ENCODE measurements around the gene ABLIM2.
"Not testable (repeated sequence)": the region's sequence is repeated elsewhere in the genome, so short reads cannot be mapped to it uniquely, and the experiment has no call there.

ABLIM2 gene

GRCh38 chr4:8151165-8151650 is 7.4 kb downstream of the ABLIM2 start:
- no peak overlapping the region for H3K4me3 Mint-ChIP-seq

GRCh38 chr4:8150152-8151090 is 8.2 kb downstream of the ABLIM2 start:
- Mint-ChIP-seq H3K27me3 (ENCODE audit: low read depth) (peaks cover 7% of the 10 kb centered on the region), H3K27ac (no peak overlapping the region), H3K9me3 (no peaks in the 10 kb centered on the region), H3K4me3 (no peak overlapping the region), H3K36me3 (ENCODE audit: low read depth) (no peaks in the 10 kb centered on the region), H3K4me1 (ENCODE audit: low read depth) (no peaks in the 10 kb centered on the region)
- DNase-seq (ENCODE audit: low spot score), result no peak

More at GRCh38 chr4:8151165-8151650, 7.4 kb downstream of the ABLIM2 start:
- Mint-ChIP-seq H3K27ac (no peak overlapping the region), H3K9me3 (no peaks in the 10 kb centered on the region), H3K36me3 (ENCODE audit: low read depth) (no peaks in the 10 kb centered on the region), H3K27me3 (ENCODE audit: low read depth) (peaks cover 8% of the 10 kb centered on the region), H3K4me1 (ENCODE audit: low read depth) (no peaks in the 10 kb centered on the region)
- DNase-seq (ENCODE audit: low spot score), result no peak

- Mint-ChIP-seq H3K9me3 (no peaks in the 10 kb centered on the region), H3K4me1 (ENCODE audit: low read depth) (no peaks in the 10 kb centered on the region), H3K36me3 (ENCODE audit: low read depth) (no peaks in the 10 kb centered on the region), H3K27ac (no peak overlapping the region), H3K4me3 (no peak overlapping the region), H3K27me3 (ENCODE audit: low read depth) (peaks cover 5% of the 10 kb centered on the region)
- DNase-seq (ENCODE audit: low spot score), result no peak
These were observed 8.9 kb downstream of the ABLIM2 start for GRCh38 chr4:8149664-8150063.

GRCh38 chr4:8148785-8149435 is 9.7 kb downstream of the ABLIM2 start:
- DNase-seq (ENCODE audit: low spot score), result no peak
- Mint-ChIP-seq H3K4me1 (ENCODE audit: low read depth) (no peaks in the 10 kb centered on the region), H3K4me3 (no peak overlapping the region), H3K27me3 (ENCODE audit: low read depth) (peaks cover 5% of the 10 kb centered on the region), H3K36me3 (ENCODE audit: low read depth) (no peaks in the 10 kb centered on the region), H3K9me3 (no peaks in the 10 kb centered on the region), H3K27ac (no peak overlapping the region)

- Mint-ChIP-seq H3K27me3 (ENCODE audit: low read depth) (peaks cover 5% of the 10 kb centered on the region), H3K27ac (no peak overlapping the region), H3K36me3 (ENCODE audit: low read depth) (no peaks in the 10 kb centered on the region), H3K9me3 (no peaks in the 10 kb centered on the region), H3K4me3 (no peak overlapping the region), H3K4me1 (ENCODE audit: low read depth) (no peaks in the 10 kb centered on the region)
- DNase-seq (ENCODE audit: low spot score), result no peak
These were observed 10.5 kb downstream of the ABLIM2 start for GRCh38 chr4:8148159-8148558.

GRCh38 chr4:8147231-8147970 is 11.2 kb downstream of the ABLIM2 start:
- Mint-ChIP-seq H3K27me3 (ENCODE audit: low read depth) (peaks cover 5% of the 10 kb centered on the region), H3K4me1 (ENCODE audit: low read depth) (no peaks in the 10 kb centered on the region), H3K4me3 (no peak overlapping the region), H3K27ac (no peak overlapping the region), H3K9me3 (no peaks in the 10 kb centered on the region), H3K36me3 (ENCODE audit: low read depth) (no peaks in the 10 kb centered on the region)
- DNase-seq (ENCODE audit: low spot score), result no peak

GRCh38 chr4:8146157-8146556 is 12.5 kb downstream of the ABLIM2 start:
- Mint-ChIP-seq H3K27ac (no peak overlapping the region), H3K9me3 (no peaks in the 10 kb centered on the region), H3K4me3 (no peak overlapping the region), H3K36me3 (ENCODE audit: low read depth) (no peaks in the 10 kb centered on the region), H3K4me1 (ENCODE audit: low read depth) (no peaks in the 10 kb centered on the region), H3K27me3 (ENCODE audit: low read depth) (peaks cover 5% of the 10 kb centered on the region)
- no peak for DNase-seq (ENCODE audit: low spot score)

GRCh38 chr4:8144359-8144758 is 14.3 kb downstream of the ABLIM2 start:
- Mint-ChIP-seq H3K36me3 (ENCODE audit: low read depth) (no peaks in the 10 kb centered on the region), H3K4me1 (ENCODE audit: low read depth) (no peaks in the 10 kb centered on the region), H3K9me3 (peaks cover 3% of the 10 kb centered on the region), H3K27me3 (ENCODE audit: low read depth) (peaks cover 5% of the 10 kb centered on the region), H3K4me3 (no peak overlapping the region), H3K27ac (no peak overlapping the region)
- DNase-seq (ENCODE audit: low spot score), result no peak

- Mint-ChIP-seq H3K4me3 (no peak overlapping the region), H3K27ac (no peak overlapping the region), H3K27me3 (ENCODE audit: low read depth) (peaks cover 5% of the 10 kb centered on the region), H3K9me3 (peaks cover 3% of the 10 kb centered on the region), H3K36me3 (ENCODE audit: low read depth) (no peaks in the 10 kb centered on the region), H3K4me1 (ENCODE audit: low read depth) (no peaks in the 10 kb centered on the region)
- no peak for DNase-seq (ENCODE audit: low spot score)
These were observed 15.0 kb downstream of the ABLIM2 start for GRCh38 chr4:8143392-8144140.

- peaks cover 3% of the 10 kb centered on the region for H3K9me3 Mint-ChIP-seq
- H3K36me3 Mint-ChIP-seq (ENCODE audit: low read depth), result no peaks in the 10 kb centered on the region
- no peak overlapping the region for H3K4me3 Mint-ChIP-seq
- H3K4me1 Mint-ChIP-seq (ENCODE audit: low read depth), result no peaks in the 10 kb centered on the region
- H3K27ac Mint-ChIP-seq, result no peak overlapping the region
- DNase-seq (ENCODE audit: low spot score), result no peak
- peaks cover 5% of the 10 kb centered on the region for H3K27me3 Mint-ChIP-seq (ENCODE audit: low read depth)
These were observed 16.1 kb downstream of the ABLIM2 start for GRCh38 chr4:8142556-8142955.

GRCh38 chr4:8141935-8142334 is 16.7 kb downstream of the ABLIM2 start:
- Mint-ChIP-seq H3K4me3 (no peak overlapping the region), H3K27ac (no peak overlapping the region), H3K4me1 (ENCODE audit: low read depth) (no peaks in the 10 kb centered on the region), H3K36me3 (ENCODE audit: low read depth) (no peaks in the 10 kb centered on the region), H3K27me3 (ENCODE audit: low read depth) (peaks cover under 1% of the 10 kb centered on the region), H3K9me3 (peaks cover 3% of the 10 kb centered on the region)
- DNase-seq (ENCODE audit: low spot score), result no peak

- Mint-ChIP-seq H3K4me3 (no peak overlapping the region), H3K36me3 (ENCODE audit: low read depth) (no peaks in the 10 kb centered on the region), H3K27ac (no peak overlapping the region), H3K4me1 (ENCODE audit: low read depth) (no peaks in the 10 kb centered on the region), H3K27me3 (ENCODE audit: low read depth) (no peaks in the 10 kb centered on the region), H3K9me3 (peaks cover 3% of the 10 kb centered on the region)
- no peak for DNase-seq (ENCODE audit: low spot score)
These were observed 17.7 kb downstream of the ABLIM2 start for GRCh38 chr4:8140915-8141314.

- H3K4me1 Mint-ChIP-seq (ENCODE audit: low read depth); DNase-seq (ENCODE audit: low spot score); H3K9me3 Mint-ChIP-seq; H3K36me3 Mint-ChIP-seq (ENCODE audit: low read depth); H3K27ac Mint-ChIP-seq; H3K27me3 Mint-ChIP-seq (ENCODE audit: low read depth); H3K4me3 Mint-ChIP-seq: not testable (repeated sequence)
These were observed 18.9 kb downstream of the ABLIM2 start for GRCh38 chr4:8139726-8140125.

Measured in T-helper 2 cell treated with Interferon-gamma antibody and Interleukin-4, amounts not matched to agents 5 μg/mL and 100 μg/mL, for 36 hours (primary cell).